ENCODE data around the gene PHF14. TPM values are rescaled to one million over a fixed set of nuclear protein-coding genes. Genes with fewer than 3 reads are reported as not detected.

The PHF14 gene
- total RNA-seq, 1 experiment from 2014 or later: 50.8 TPM

DNA sequence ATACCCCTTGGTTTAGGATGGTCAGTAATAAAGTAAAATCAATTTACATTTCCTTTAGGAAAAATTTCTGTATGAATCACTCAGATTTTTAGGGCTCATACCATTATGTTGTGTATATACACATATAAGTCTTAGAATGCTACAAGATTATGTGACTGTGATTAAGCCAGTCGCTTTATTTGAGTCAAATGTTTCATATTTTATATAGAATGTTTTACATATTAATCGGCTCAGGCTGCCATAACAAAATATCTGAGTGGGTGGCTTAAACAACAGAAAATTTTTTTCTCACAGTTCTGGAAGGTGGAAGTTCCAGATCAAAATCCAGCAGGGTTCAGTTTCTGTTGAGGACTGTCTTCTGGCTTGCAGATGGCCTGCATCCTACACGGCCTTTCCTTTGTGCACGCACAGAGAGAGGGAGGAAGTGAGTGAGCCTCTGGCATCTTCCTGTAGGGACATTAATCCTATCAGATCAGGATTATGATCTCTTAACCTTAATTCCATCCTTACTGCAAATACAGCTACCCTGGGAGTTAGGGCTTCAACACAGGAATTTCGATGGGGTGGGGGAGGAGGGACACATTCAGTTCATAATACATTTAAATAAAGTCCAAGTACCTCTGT, 198.0 kb downstream of the PHF14 start:
- H2BK15ac ChIP-seq (ENCODE audit: low read depth, low read length): no peak overlapping the region
- H3K79me1 ChIP-seq (ENCODE audit: insufficient read depth, low read depth, low read length, poor library complexity, severe bottlenecking): no peaks in the 10 kb centered on the region
- no peaks in the 10 kb centered on the region for H3K9me3 ChIP-seq (ENCODE audit: control insufficient read depth, low read depth, low read length)
- Mint-ChIP-seq H3K4me1 (no peaks in the 10 kb centered on the region), H3K36me3 (ENCODE audit: insufficient read depth in 1 of 3, low read depth in 3 of 3) (no peaks in the 10 kb centered on the region), H3K27me3 (ENCODE audit: low read depth) (no peaks in the 10 kb centered on the region), H3K4me3 (no peak overlapping the region), H3K27ac (peak overlapping the region in 1 of 3 experiments; percentile 83; a peak in 2 of 7 replicates), H3K9me3 (no peaks in the 10 kb centered on the region)
- no peak for DNase-seq
- no peak overlapping the region for H3K9ac ChIP-seq (ENCODE audit: extremely low read depth, insufficient read length, low read length)
- no peak overlapping the region for H2BK20ac ChIP-seq (ENCODE audit: low read depth, low read length, poor library complexity, severe bottlenecking)
- no peak overlapping the region for H3K4me2 ChIP-seq (ENCODE audit: insufficient read depth, insufficient read length, low read length)
- H2BK12ac ChIP-seq (ENCODE audit: insufficient read length, low read depth, low read length): no peak overlapping the region
- no peak overlapping the region for H2BK120ac ChIP-seq (ENCODE audit: low read depth, low read length, poor library complexity, severe bottlenecking)
- H3K4ac ChIP-seq (ENCODE audit: low read depth, low read length): no peak overlapping the region
- no peak overlapping the region for H4K5ac ChIP-seq (ENCODE audit: insufficient read length, low read depth, low read length)
- no peak overlapping the region for H3K56ac ChIP-seq (ENCODE audit: insufficient read length, low read depth, low read length)
- H4K91ac ChIP-seq (ENCODE audit: insufficient read length, low read depth, low read length): no peak overlapping the region
- H3K23me2 ChIP-seq (ENCODE audit: insufficient read length, low read depth, low read length, poor library complexity, severe bottlenecking): no peaks in the 10 kb centered on the region
- H3K14ac ChIP-seq (ENCODE audit: insufficient read depth, low read length): no peak overlapping the region
- no peak overlapping the region for H2BK5ac ChIP-seq (ENCODE audit: insufficient read length, low read length)
- TF ChIP-seq, protein P1, sequence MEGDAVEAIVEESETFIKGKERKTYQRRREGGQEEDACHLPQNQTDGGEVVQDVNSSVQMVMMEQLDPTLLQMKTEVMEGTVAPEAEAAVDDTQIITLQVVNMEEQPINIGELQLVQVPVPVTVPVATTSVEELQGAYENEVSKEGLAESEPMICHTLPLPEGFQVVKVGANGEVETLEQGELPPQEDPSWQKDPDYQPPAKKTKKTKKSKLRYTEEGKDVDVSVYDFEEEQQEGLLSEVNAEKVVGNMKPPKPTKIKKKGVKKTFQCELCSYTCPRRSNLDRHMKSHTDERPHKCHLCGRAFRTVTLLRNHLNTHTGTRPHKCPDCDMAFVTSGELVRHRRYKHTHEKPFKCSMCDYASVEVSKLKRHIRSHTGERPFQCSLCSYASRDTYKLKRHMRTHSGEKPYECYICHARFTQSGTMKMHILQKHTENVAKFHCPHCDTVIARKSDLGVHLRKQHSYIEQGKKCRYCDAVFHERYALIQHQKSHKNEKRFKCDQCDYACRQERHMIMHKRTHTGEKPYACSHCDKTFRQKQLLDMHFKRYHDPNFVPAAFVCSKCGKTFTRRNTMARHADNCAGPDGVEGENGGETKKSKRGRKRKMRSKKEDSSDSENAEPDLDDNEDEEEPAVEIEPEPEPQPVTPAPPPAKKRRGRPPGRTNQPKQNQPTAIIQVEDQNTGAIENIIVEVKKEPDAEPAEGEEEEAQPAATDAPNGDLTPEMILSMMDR (conservative IDR thresholded peaks at IDR 0.05): no peak
- no peak overlapping the region for H3K27ac ChIP-seq (ENCODE audit: insufficient read length, low read depth, low read length)
- no peak overlapping the region for H3T11ph ChIP-seq (ENCODE audit: low read length)
- no peak overlapping the region for H2AFZ ChIP-seq (ENCODE audit: low read length)
- no peaks in the 10 kb centered on the region for H3K4me1 ChIP-seq (ENCODE audit: insufficient read depth, low read length)
- no peaks in the 10 kb centered on the region for H4K20me1 ChIP-seq (ENCODE audit: control insufficient read depth, insufficient read depth, insufficient read length)
- H3K23ac ChIP-seq (ENCODE audit: insufficient read length, low read depth, low read length): no peak overlapping the region
- no peak overlapping the region for H2AK5ac ChIP-seq (ENCODE audit: insufficient read length, low read length)
- no peak overlapping the region for H4K8ac ChIP-seq (replicated peaks; ENCODE audit: insufficient read length, low read depth, low read length)
- no CpG with 5 or more reads among the region's 5 CpGs for WGBS (ENCODE audit: extremely low coverage, insufficient read length, low lambda C conversion rate)
- H3K18ac ChIP-seq (ENCODE audit: insufficient read length, low read depth, low read length): no peak overlapping the region
- H3K79me2 ChIP-seq (ENCODE audit: insufficient read depth, low read length): no peaks in the 10 kb centered on the region
- no peaks in the 10 kb centered on the region; the same call in 1 of the 2 replicates for H3K27me3 ChIP-seq (ENCODE audit: insufficient read depth, low read length)

Data from H9 (cell line).